ENCODE measurements around the gene NXF3. TPM values are rescaled to one million over a fixed set of nuclear protein-coding genes. Genes with fewer than 3 reads are reported as not detected.
"Not testable (repeated sequence)": the region's sequence is repeated elsewhere in the genome, so short reads cannot be mapped to it uniquely, and the experiment has no call there.

Gene NXF3
- total RNA-seq, 1 experiment from 2014 or later, result not detected

GRCh38 chrX:103052625-103053024, 40.3 kb downstream of the NXF3 start:
- intact Hi-C loops (cut with micrococcal nuclease; ENCODE audit: unreplicated experiment), result no loop called here
- CTCF ChIA-PET, result no interaction called here
- TF ChIP-seq, protein P1, sequence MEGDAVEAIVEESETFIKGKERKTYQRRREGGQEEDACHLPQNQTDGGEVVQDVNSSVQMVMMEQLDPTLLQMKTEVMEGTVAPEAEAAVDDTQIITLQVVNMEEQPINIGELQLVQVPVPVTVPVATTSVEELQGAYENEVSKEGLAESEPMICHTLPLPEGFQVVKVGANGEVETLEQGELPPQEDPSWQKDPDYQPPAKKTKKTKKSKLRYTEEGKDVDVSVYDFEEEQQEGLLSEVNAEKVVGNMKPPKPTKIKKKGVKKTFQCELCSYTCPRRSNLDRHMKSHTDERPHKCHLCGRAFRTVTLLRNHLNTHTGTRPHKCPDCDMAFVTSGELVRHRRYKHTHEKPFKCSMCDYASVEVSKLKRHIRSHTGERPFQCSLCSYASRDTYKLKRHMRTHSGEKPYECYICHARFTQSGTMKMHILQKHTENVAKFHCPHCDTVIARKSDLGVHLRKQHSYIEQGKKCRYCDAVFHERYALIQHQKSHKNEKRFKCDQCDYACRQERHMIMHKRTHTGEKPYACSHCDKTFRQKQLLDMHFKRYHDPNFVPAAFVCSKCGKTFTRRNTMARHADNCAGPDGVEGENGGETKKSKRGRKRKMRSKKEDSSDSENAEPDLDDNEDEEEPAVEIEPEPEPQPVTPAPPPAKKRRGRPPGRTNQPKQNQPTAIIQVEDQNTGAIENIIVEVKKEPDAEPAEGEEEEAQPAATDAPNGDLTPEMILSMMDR (IDR thresholded peaks at IDR 0.05; ENCODE audit: unreplicated experiment), result no peak
- Mint-ChIP-seq H3K36me3 (ENCODE audit: insufficient read depth, unreplicated experiment) (no peaks in the 10 kb centered on the region), H3K4me1 (ENCODE audit: low read depth, unreplicated experiment) (peaks cover 10% of the 10 kb centered on the region), H3K27ac (ENCODE audit: unreplicated experiment) (no peak overlapping the region), H3K9me3 (ENCODE audit: low read depth, unreplicated experiment) (no peaks in the 10 kb centered on the region), H3K4me3 (ENCODE audit: low read depth, unreplicated experiment) (no peak overlapping the region), H3K27me3 (ENCODE audit: unreplicated experiment) (peaks cover 41% of the 10 kb centered on the region)
- no TSS peak for BruUV-seq (replicated peaks)
- DNase-seq, result no peak

- CTCF ChIA-PET, result no interaction called here
- no peak overlapping the region for H3K27ac Mint-ChIP-seq (ENCODE audit: unreplicated experiment)
- H3K9me3 Mint-ChIP-seq (ENCODE audit: low read depth, unreplicated experiment), result peaks cover 2% of the 10 kb centered on the region
- H3K4me1 Mint-ChIP-seq (ENCODE audit: low read depth, unreplicated experiment), result no peaks in the 10 kb centered on the region
- TF ChIP-seq, protein P1 (IDR thresholded peaks at IDR 0.05; ENCODE audit: unreplicated experiment), result no peak
- H3K36me3 Mint-ChIP-seq (ENCODE audit: insufficient read depth, unreplicated experiment), result no peaks in the 10 kb centered on the region
- intact Hi-C loops (cut with micrococcal nuclease; ENCODE audit: unreplicated experiment), result no loop called here
- no TSS peak for BruUV-seq (replicated peaks)
- H3K27me3 Mint-ChIP-seq (ENCODE audit: unreplicated experiment), result peaks cover 35% of the 10 kb centered on the region
- no peak overlapping the region for H3K4me3 Mint-ChIP-seq (ENCODE audit: low read depth, unreplicated experiment)
- DNase-seq, result no peak
These were observed 41.6 kb downstream of the NXF3 start for GRCh38 chrX:103051260-103051789.

DNA sequence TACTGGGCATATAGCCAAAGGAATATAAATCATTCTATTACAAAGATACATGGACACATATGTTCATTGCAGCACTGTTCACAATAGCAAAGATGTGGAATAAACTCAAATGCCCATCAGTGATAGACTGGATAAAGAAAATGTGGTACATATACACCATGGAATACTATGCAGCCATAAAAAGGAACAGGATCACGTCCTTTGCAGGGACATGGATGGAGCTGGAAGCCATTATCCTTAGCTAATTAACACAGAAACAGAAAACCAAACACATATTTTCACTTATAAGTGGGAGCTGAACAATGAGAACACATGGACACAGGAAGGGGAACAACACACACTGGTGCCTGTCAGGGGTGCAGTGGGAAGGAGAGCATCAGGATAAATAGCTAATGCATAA, 59.6 kb downstream of the NXF3 start:
- H3K36me3 Mint-ChIP-seq (ENCODE audit: insufficient read depth, unreplicated experiment); intact Hi-C loops (cut with micrococcal nuclease; ENCODE audit: unreplicated experiment); BruUV-seq (replicated peaks); DNase-seq; H3K9me3 Mint-ChIP-seq (ENCODE audit: low read depth, unreplicated experiment); H3K27ac Mint-ChIP-seq (ENCODE audit: unreplicated experiment); H3K4me3 Mint-ChIP-seq (ENCODE audit: low read depth, unreplicated experiment); H3K27me3 Mint-ChIP-seq (ENCODE audit: unreplicated experiment); H3K4me1 Mint-ChIP-seq (ENCODE audit: low read depth, unreplicated experiment); CTCF ChIA-PET: not testable (repeated sequence)

Other genes with a start within 250 kb of the NXF3 start
- 1.4 and 1.9 TPM in 2 replicates for gene RAB40AL, start 155.9 kb downstream of the NXF3 start, total RNA-seq (2022)
- gene BEX1, start 29.0 kb downstream of the NXF3 start, total RNA-seq (2022), result 9.2 and 12.9 TPM in 2 replicates
- gene BEX4, start 122.0 kb upstream of the NXF3 start, total RNA-seq (2022), result not detected in 2 replicates
- not detected in 2 replicates for gene TCEAL8, start 162.0 kb upstream of the NXF3 start, total RNA-seq (2022)
- gene TCEAL5, start 183.6 kb upstream of the NXF3 start, total RNA-seq (2022), result not detected in 2 replicates
- 2.5 and 4.0 TPM in 2 replicates for gene BEX2, start 217.8 kb upstream of the NXF3 start, total RNA-seq (2022)
- gene TCEAL7, start 237.1 kb upstream of the NXF3 start, total RNA-seq (2022), result not detected in 2 replicates

Data from Calu3 (cell line).